A673 (cell line): ENCODE results near the gene OVAAL. TPM values are rescaled to one million over a fixed set of nuclear protein-coding genes. Genes with fewer than 3 reads are reported as not detected.

Experiments
- BruUV-seq: library from RNA; stranded (reverse); fragments of 400-500 nt; replicated peaks from 2 replicates; lab custom pipeline; 2021; lab: Mats Ljungman, UMichigan
- CTCF ChIA-PET: fragments of 300-600 bp; sonication (Branson Sonifier 250); formaldehyde crosslinking; loops from one replicate; lab custom pipeline; 2022; ENCODE audit warnings: antibody characterized with exemption; lab: Charles Lee
- POLR2A ChIA-PET: fragments of 300-600 bp; sonication (Branson Sonifier 250); formaldehyde crosslinking; loops from one replicate; lab custom pipeline; 2022; ENCODE audit warnings: antibody characterized with exemption; ENCODE audit not compliant: low non-redundant PET; lab: Charles Lee
- DNase-seq: peaks from one replicate; pipeline ENCODE4 v3.0.0-alpha.2; 2015; ENCODE audit warnings: low spot score
- H3K27ac ChIP-seq: fragments of 200-600 bp; sonication (generic); 2 replicates; pipeline ENCODE4 v1.5.1; 2016; ENCODE audit warnings: mixed run types, low read depth, mild to moderate bottlenecking, mixed read lengths, antibody characterized with exemption, low read length; ENCODE audit not compliant: poor library complexity, severe bottlenecking
- H3K27me3 ChIP-seq: fragments of 200-600 bp; sonication (generic); replicated peaks from 2 replicates; pipeline ENCODE4 v1.6.1; 2017; ENCODE audit warnings: mixed run types, low read depth, mild to moderate bottlenecking, mixed read lengths, antibody characterized with exemption, low read length; ENCODE audit not compliant: insufficient read depth, poor library complexity
- H3K36me3 ChIP-seq: fragments of 200-600 bp; sonication (generic); 2 replicates; pipeline ENCODE4 v1.6.1; 2016; ENCODE audit warnings: mixed run types, mild to moderate bottlenecking, mixed read lengths, antibody characterized with exemption, low read length; ENCODE audit not compliant: insufficient read depth, poor library complexity, severe bottlenecking
- H3K4me1 ChIP-seq: fragments of 200-600 bp; sonication (generic); 2 replicates; pipeline ENCODE4 v1.6.1; 2017; ENCODE audit warnings: mixed run types, mild to moderate bottlenecking, mixed read lengths, antibody characterized with exemption, low read length; ENCODE audit not compliant: insufficient read depth, poor library complexity, severe bottlenecking
- H3K4me3 ChIP-seq: fragments of 200-600 bp; sonication (generic); 2 replicates; pipeline ENCODE4 v1.5.1; 2016; ENCODE audit warnings: low read depth, mixed run types, mild to moderate bottlenecking, mixed read lengths, low read length; ENCODE audit not compliant: poor library complexity, severe bottlenecking
- H3K9me3 ChIP-seq: fragments of 200-600 bp; sonication (generic); 2 replicates; pipeline ENCODE4 v1.6.1; 2016; ENCODE audit warnings: mixed run types, low read depth, mild to moderate bottlenecking, mixed read lengths, antibody characterized with exemption, low read length; ENCODE audit not compliant: poor library complexity, severe bottlenecking
- EZH2 ChIP-seq: fragments of 200-600 bp; sonication (generic); IDR thresholded peaks from 2 replicates; pipeline ENCODE4 v1.6.1; 2017; ENCODE audit warnings: borderline replicate concordance, low read depth, mild to moderate bottlenecking, mixed read lengths, antibody characterized with exemption, low read length; ENCODE audit not compliant: poor library complexity, severe bottlenecking
- intact Hi-C: fragments of 100-400 bp; cut with micrococcal nuclease; formaldehyde crosslinking; loops from one replicate; pipeline ENCODE4 v1.10.0; 2022; ENCODE audit not compliant: unreplicated experiment
- total RNA-seq: library from RNA; stranded (reverse); gene quantifications from 2 replicates; pipeline ENCODE4 v1.2.3, GENCODE V29; 2021
- TF ChIP-seq, protein P1 (sequence below): fragments of 300-800, 200-600 bp; sonication (generic); conservative IDR thresholded peaks from 2 replicates; pipeline ENCODE4 v1.5.1; 2017; ENCODE audit warnings: low read depth, mild to moderate bottlenecking, antibody characterized with exemption, low read length, moderate library complexity, mixed read lengths

The OVAAL gene
- total RNA-seq, 1 experiment from 2014 or later, result not detected

DNA sequence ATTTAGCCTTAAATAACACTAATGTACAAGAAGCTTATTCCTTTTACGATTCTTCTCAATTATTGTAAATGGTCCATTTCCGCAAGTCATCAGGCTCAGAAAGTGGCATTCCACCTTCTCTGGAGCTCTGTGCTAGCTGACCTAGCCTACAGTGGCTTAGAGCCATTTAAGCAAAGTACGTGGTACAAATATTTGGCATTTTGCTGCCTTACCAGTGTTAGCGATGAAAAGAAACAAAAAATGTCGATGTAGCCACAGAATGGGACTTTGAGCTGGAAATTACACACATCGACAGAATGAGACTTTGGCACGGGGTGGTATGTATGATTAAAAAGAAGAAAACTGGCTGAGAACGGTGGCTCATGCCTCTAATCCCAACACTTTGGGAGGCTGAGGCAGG lies 26.1 kb downstream of the OVAAL start:
- Histone ChIP-seq H3K27ac (no peak overlapping the region), H3K27me3 (no peaks in the 10 kb centered on the region), H3K9me3 (no peaks in the 10 kb centered on the region), H3K4me3 (no peak overlapping the region), H3K36me3 (no peaks in the 10 kb centered on the region), H3K4me1 (no peaks in the 10 kb centered on the region)
- BruUV-seq, result no TSS peak
- TF ChIP-seq, protein P1, sequence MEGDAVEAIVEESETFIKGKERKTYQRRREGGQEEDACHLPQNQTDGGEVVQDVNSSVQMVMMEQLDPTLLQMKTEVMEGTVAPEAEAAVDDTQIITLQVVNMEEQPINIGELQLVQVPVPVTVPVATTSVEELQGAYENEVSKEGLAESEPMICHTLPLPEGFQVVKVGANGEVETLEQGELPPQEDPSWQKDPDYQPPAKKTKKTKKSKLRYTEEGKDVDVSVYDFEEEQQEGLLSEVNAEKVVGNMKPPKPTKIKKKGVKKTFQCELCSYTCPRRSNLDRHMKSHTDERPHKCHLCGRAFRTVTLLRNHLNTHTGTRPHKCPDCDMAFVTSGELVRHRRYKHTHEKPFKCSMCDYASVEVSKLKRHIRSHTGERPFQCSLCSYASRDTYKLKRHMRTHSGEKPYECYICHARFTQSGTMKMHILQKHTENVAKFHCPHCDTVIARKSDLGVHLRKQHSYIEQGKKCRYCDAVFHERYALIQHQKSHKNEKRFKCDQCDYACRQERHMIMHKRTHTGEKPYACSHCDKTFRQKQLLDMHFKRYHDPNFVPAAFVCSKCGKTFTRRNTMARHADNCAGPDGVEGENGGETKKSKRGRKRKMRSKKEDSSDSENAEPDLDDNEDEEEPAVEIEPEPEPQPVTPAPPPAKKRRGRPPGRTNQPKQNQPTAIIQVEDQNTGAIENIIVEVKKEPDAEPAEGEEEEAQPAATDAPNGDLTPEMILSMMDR, result no peak
- intact Hi-C loops, result no loop called here
- no peak for DNase-seq
- ChIA-PET CTCF (no interaction called here), POLR2A (no interaction called here)

DNA sequence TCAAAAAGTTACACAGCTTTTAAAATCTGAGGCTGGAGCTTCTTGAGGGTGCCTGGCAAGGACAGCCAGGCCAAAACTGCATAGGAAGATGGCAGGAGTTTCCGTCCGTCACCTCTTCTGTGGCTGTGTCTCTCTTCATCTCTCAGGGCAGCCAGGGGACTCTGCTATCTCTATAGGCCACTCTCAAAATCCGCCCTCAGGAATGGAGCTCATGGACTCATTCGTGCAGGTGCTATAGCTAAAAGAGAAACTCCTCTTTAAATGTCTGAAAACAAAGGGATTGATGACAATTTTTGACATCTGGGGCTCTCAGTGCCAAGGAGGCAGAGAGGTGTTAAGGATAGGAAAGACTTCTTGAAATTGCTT lies 27.2 kb downstream of the OVAAL start:
- POLR2A ChIA-PET, result no interaction called here
- no peak overlapping the region for H3K27ac ChIP-seq

DNA sequence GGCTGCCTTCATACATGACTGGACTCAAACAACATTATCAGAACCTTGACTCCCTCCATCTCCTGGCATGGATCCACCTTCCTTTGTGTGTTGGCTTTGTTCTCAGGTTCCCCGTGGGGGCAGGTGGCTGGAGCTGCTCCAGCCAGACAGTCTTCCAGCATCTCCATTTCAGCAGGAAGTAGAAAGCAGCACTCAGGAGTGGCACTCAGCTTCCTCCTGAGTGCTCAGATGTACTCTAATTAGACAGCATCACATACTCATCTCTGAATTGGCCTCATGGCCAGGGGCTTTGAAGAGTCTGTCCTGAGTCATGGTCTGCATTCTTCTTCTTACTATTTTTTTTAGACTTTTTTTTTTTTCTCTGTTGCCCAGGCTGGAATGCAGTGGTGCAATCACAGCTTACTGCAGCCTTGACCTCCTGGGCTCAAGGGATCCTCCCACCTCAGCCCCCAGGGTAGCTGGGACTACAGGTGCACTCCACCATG lies 27.9 kb downstream of the OVAAL start:
- Histone ChIP-seq H3K27ac (no peak overlapping the region), H3K4me1 (no peaks in the 10 kb centered on the region), H3K9me3 (no peaks in the 10 kb centered on the region), H3K27me3 (no peaks in the 10 kb centered on the region), H3K4me3 (no peak overlapping the region), H3K36me3 (no peaks in the 10 kb centered on the region)
- BruUV-seq, result no TSS peak
- intact Hi-C loops, result no loop called here
- no peak for DNase-seq
- ChIA-PET CTCF (no interaction called here), POLR2A (no interaction called here)
- TF ChIP-seq EZH2, result no peak
- TF ChIP-seq, protein P1, result no peak

More for the DNA sequence above, 27.2 kb downstream of the OVAAL start:
- Histone ChIP-seq H3K9me3 (no peaks in the 10 kb centered on the region), H3K36me3 (no peaks in the 10 kb centered on the region), H3K27me3 (no peaks in the 10 kb centered on the region), H3K4me1 (no peaks in the 10 kb centered on the region), H3K4me3 (no peak overlapping the region)
- DNase-seq, result no peak
- intact Hi-C loops, result no loop called here
- no TSS peak for BruUV-seq
- TF ChIP-seq, protein P1, result no peak
- TF ChIP-seq EZH2, result no peak
- CTCF ChIA-PET, result no interaction called here
